Measurements from ENCODE around the gene SYNDIG1L. TPM values are rescaled to one million over a fixed set of nuclear protein-coding genes. Genes with fewer than 3 reads are reported as not detected.

SYNDIG1L gene
- total RNA-seq = under 0.01 TPM in 1 of 2 replicates, not detected in the other

DNA sequence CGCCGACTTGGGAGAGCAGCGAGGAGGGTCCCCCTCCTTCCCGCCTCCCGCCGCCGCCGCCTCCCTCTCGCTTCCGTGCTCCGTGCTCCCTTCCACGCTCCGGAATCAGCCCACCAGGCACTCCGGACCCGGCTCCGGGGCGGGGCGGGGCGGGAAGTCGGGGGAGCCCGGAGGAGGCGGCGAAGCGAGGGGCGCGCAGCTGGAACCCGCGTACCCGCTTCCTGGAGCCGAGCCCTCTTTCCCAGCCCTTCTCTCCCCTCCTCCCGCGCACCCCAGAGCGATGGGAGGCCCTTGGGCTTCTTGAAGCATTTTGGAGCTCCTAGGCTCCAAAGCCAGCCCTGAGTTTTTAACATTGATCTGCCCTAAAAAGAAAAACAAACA lies at the start of gene SYNDIG1L:
Gene SYNDIG1L (minus strand): TSS at position 9 of the 381 bp plus-strand sequence. CDS start 16,466 bp downstream, outside the sequence.

Other genes starting within 250 kb of the SYNDIG1L start
- gene VSX2, start 186.8 kb downstream of the SYNDIG1L start, total RNA-seq = under 0.01 TPM in 1 of 2 replicates, not detected in the other
- gene ABCD4, start 123.3 kb downstream of the SYNDIG1L start, total RNA-seq = 19.0 and 21.0 TPM in 2 replicates
- gene VRTN, start 77.7 kb downstream of the SYNDIG1L start, total RNA-seq = not detected in 2 replicates
- 235 and 289 TPM in 2 replicates for gene NPC2, start 67.1 kb upstream of the SYNDIG1L start, total RNA-seq
- gene ISCA2, start 67.6 kb upstream of the SYNDIG1L start, total RNA-seq = 17.4 and 28.1 TPM in 2 replicates
- 15.8 and 37.4 TPM in 2 replicates for gene LTBP2, start 186.0 kb upstream of the SYNDIG1L start, total RNA-seq

Data from tracheal epithelial cell (primary cell).